ENCODE measurements around the gene TFPT.

- TF ChIP-seq POLR2A (IDR thresholded peaks at IDR 0.05) (no peak), CTCF (IDR thresholded peaks at IDR 0.05) (no peak), POLR2AphosphoS5 (IDR thresholded peaks at IDR 0.05) (no peak), EP300 (IDR thresholded peaks at IDR 0.05) (no peak)
These were observed 34.4 kb downstream of the TFPT start, which contains the start of gene TARM1 for GRCh38 chr19:54081032-54081431.
